Stimulated activated naive CD8-positive, alpha-beta T cell treated with anti-CD3 and anti-CD28 coated beads, Interleukin-15, Interleukin-2, amounts not matched to agents 100 U/mL and 50 U/mL, for 24 hours (primary cell): ENCODE results near the gene TVP23A.
"Not testable (repeated sequence)": the region's sequence is repeated elsewhere in the genome, so short reads cannot be mapped to it uniquely, and the experiment has no call there.

ENCODE experiments used
- ATAC-seq: fragments of 150-1000 bp; cut with Tn5 transposase; one replicate; pipeline ENCODE4 v1.10.0; 2021
- DNase-seq: peaks from one replicate; pipeline ENCODE4 v3.0.0; 2021

Gene TVP23A

DNA sequence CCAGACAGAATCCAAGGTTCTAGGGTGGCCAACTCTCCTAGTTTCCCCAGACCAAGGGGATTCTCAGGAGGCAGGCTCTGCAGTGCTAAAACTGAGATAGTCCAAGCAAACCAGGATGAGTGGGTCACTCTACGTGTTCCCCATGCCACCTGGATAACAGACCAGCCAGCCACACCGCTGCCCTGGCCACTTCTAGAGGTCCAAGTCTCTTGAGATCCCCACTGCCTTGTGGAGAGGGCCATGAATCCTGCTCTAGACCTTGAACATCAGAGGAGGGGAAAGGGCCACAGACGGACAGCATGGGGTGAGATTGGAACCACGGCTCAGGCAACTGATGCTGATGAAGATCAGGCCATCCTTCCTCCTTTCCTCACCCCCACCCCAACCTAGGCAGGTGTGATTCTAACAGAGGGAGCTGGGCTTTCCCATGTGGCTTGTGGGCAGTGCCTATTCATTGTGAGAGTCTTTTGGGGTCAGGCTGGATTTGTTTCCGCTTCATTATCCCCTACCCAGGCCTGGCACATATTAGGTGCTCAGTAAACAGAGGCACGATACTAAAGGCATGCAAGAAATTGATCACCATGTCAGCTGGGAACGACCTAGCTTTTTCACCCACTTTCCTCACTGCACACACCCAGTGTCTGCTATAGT is 16.8 kb upstream of the TVP23A start:
- ATAC-seq = peak; percentile 64
- peak; percentile 53 for DNase-seq

DNA sequence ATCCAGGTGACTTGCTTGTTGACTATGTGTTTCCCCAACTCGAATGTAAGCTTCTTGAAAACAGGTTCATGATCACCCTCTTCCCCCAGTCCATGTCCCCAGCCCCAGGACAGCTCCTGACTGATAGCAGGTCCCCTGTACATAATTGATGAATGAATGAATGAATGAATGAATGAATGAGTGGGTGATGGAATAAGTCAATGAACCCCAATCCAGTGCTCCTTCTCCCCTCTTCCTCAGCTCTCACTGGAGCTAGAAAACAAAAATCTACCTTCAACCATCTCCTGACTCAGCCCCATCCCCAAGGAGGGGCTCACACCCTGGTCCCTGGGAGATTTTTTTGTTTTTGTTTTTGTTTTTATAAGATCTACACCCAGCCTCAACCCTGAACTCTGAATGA is 16.2 kb upstream of the TVP23A start:
- no peak for ATAC-seq
- no peak for DNase-seq

DNA sequence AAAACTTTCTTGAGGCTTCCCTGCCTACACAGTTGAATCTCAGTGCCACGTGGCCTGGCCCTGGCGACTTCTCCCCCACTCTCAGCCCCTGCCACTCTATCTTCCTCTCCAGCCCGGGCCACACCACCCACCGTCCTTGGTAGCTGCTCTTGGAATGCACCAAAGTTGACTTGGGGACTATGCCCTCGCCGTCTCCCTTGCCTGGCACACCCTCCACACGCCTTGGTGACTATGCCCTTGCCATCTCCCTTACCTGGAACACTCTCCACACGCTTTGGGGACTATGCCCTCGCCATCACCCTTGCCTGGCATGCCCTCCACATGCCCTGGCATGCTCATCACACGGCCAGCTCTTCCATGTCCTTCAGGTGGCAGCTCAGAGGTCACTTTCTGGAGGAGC is 15.5 kb upstream of the TVP23A start:
- DNase-seq (no peak), ATAC-seq (no peak)

DNA sequence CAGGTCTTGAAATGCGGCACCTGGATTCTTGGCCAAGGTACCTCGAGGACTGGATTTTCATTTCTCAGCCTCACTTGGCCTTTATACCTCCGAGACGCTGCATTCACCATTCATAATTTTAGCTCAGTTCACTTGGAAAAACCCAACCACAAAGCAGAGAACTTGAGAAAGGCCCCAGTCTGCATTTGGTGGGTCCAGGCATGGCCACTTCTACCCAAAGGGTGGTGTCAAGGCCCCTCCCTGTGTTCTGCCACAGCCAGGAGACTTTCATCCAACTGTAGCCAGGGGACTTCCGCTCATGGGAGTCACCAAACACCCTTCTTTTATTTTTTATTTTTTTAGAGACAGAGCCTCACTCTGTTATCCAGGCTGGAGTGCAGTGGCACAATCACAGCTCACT is 14.7 kb upstream of the TVP23A start:
- ATAC-seq (no peak), DNase-seq (no peak)

GRCh38 chr16:10831894-10832886 is 13.6 kb upstream of the TVP23A start:
- no peak for DNase-seq

GRCh38 chr16:10830240-10830639 is 11.6 kb upstream of the TVP23A start:
- not testable (repeated sequence) for ATAC-seq, DNase-seq

More at GRCh38 chr16:10831894-10832886, 13.6 kb upstream of the TVP23A start:
- ATAC-seq = no peak

DNA sequence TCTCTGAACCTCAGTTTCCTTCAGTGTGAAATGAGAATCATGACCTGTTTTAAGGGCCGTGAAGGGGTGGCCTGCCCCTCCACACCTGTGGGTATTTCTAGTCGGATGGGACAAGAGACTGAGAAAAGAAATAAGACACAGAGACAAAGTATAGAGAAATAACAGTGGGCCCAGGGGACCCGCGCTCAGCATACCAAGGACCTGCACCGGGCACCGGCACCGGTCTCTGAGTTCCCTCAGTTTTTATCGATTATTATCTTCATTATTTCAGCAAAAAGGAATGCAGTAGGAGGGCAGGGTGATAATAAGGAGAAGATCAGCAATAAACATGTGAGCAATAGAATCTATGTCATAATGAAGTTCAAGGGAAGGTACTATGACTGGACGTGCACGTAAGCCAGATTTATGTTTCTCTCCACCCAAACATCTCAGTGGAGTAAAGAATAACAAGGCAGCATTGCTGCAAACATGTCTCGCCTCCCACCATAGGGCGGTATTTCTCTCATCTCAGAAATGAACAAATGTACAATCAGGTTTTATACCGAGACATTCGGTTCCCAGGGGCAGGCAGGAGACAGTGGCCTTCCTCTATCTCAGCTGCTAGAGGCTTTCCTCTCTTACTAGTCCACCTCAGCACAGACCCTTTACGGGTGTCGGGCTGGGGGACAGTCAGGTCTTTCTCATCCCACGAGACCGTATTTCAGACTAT is 10.9 kb upstream of the TVP23A start:
- not testable (repeated sequence) for DNase-seq

DNA sequence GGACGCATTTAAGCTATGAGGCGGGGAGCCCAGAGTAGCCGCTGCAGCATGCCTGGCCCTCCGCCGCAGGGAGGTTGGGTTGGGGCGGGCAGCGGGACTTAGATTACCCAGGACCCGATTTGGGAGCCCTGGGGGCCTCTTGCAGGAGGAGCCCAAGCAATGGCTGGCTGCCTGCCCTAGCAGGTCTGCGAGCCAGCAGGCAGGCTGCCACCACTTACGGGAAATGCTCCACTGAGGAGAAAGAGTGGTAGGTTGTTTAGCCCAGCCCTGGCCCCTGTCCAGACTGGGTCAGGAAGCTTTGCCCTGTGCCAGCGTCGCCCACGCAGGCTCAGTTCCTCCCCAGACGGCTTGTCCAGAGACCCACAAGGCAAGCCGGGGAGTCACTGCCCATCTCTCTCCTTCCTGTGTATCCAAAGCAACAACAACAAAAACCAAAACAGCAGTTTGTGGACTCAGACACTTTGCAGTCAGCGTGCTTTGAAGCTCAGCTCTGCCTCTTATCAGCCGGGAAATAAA is 10.3 kb upstream of the TVP23A start:
- DNase-seq (no peak), ATAC-seq (no peak)

More for the DNA sequence above, 10.9 kb upstream of the TVP23A start:
- not testable (repeated sequence) for ATAC-seq

- no peak for DNase-seq
- no peak for ATAC-seq
These were observed 9.2 kb upstream of the TVP23A start for GRCh38 chr16:10827691-10828341.

DNA sequence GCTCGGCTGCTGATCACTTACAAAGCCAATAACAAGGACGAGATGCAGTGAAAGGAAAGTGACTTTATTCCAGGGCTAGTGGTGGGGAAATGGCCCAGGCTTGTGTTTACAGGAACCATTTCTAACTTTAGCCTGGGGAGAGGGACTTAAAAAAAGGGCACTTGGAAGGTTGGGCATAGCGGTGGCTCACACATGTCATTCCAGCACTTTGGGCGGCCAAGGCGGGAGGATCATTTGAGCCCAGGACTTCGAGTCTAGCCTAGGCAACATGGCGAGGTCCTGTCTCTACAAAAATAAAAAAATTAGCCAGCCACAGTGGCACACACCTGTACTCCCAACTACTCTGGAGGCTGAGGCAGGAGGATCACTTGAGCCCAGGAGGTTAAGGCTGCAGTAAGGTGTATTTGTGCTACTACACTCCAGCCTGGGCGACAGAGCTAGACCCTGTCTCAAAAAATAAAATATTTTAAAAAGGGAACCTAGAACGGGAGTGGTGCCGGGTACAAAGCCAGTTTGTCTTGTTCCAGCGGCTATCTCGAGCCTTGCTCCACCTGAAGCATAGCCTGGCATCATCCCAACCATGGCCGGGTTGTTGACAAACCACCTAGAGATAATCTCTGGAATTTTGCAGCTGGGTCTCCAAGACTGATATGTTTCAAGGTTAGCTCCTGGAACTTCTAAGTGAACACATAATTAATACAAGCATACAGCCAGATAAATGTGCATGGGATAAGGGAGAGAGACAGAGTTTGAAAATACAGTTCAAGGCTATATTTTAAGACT is 5.7 kb upstream of the TVP23A start:
- no peak for ATAC-seq
- DNase-seq = no peak

DNA sequence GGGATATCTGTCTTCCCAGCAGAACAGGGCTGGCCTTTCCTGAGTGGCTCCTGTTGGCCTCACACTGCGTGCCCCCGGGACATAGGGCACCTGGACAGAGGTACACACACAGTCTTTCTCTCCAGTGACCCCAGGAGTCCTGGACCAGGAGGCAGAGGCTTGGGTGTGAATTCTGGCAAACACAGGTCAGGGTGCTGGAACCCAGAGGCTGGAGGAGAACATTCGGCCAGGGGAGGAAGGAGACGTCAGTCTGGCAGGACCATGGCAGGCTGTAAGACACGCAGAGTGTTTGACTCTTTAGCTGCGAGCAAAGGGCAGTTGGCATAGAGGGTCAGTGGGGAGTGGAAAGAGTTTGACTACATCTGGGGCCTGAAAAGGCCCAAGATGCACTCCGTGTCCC is 4.1 kb upstream of the TVP23A start:
- no peak for DNase-seq
- ATAC-seq = no peak

DNA sequence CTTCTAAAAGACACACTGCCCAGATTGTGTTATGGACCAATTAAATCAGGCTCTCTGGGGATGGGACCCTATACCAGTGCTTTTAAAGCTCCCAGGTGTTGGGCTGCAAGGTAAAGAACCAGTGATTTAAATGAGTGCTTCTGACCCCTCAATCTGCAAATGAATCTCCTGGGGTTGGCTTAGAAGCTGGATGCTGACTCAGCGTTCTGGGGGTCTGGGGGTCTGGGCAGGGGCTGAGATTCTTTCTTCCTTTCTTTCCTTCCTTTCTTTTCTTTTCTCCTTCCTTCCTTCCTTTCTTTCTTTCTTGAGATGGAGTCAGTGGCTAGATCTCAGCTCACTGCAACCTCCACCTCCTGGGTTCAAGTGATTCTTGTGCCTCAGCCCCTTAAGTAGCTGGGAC is 2.0 kb upstream of the TVP23A start:
- no peak for ATAC-seq
- no peak for DNase-seq

DNA sequence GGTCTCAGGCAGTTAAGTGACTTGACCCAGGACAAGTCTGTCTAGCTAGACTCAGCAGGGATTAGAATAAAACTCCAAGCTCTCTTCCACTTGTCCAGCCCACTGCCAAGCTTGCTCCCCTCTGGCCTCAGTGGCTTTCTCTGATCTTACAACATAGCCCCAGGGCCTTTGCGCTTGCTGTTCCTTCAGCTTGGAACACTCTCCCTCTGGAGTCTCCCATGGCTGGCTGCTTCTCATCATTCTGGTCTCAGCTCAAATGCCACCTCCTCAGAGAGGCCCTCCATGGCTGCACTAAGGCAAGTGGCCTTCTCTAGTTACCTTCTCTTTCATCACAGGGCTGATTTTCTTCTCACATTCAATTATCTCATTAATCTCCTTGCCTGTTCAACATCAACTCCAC is 1.1 kb downstream of the TVP23A start:
- ATAC-seq (no peak), DNase-seq (no peak)

DNA sequence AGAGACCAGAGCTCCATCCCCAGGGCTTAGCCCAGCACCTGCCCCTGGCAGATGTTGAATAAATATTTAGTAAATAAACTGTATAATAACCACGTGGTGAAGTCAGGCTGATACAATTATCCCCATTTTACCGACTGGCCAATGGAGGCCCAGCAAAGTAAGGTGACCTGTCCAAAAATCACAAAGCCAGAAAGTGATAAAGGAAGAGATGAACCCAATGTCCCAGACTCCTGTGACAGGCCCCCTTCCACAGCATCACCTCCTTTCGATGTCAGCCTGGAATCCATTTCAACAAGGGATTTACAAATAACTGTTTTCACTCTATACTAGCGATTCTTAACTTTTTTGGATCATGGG is 5.5 kb downstream of the TVP23A start:
- no peak for DNase-seq
- no peak for ATAC-seq

DNA sequence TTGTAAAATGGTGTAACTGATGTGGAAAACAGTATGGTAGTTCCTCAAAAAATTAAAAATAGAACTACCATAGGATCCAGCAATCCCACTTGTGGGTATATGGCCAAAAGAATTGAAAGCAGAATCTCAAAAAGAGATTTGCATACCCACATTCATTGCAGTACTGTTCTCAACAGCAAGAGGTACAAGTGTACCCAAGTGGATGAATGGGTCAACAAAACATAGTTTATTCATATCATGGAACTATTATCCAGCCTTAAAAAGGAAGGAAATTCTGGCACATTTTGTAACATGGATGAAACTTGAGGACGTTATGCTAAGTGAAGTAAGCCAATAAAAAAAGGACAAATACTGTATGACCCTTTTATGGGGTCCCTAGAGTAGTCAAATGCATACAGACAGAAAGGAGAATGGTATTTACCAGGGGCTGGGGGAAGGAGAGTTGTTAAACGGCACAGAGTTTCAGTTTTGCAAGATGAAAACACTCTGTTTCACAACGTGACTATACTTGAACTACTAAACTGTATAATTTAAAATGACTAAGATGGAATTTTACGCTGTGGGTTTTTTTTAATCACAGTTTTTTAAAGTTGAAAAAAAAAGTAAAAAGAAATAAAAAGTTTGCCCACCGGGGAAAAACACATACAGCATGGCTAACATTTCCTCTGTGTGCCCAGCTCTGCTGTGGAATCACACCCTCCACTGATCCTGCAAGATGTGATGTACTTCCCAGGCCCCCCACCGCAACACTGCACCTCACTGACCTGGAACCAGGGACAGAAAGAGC is 6.1 kb downstream of the TVP23A start:
- peak; percentile 65 for ATAC-seq
- no peak for DNase-seq

DNA sequence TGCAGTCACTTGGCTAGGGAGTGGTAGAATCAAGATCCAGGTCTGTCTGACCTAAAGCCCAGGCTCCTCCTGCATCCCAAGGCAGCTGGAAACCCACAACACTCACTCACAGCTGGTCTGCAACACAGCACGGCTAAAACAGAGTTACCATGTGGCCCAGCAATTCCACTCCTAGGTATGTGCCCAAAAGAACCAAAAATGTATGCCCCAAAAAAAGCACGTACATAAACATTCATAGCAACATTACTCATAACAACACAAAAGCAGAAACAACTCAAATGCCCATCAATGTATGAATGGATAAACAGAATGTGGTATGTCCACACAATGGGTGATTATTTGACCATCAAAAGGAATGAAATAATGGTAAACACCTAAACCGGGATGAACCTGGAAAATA is 8.9 kb downstream of the TVP23A start:
- ATAC-seq = no peak
- no peak for DNase-seq

DNA sequence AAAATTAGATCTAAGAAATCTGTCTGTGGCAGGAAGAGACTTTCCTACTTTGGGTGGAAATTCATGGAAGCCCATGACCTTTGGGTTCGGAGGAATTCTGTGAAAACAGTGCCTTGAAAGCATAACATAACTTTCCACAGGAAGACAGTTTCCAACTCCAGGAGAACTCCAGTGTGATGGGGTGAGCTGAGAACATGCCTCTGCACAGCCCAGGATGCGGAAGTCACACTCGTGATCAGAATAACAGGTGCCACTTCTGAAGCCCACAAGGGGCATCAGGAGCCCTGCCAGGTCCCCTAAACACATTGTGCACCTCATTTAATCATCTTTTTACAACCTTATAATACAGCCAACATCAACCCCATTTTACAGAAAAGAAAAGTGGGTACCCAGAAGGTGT is 9.7 kb downstream of the TVP23A start:
- ATAC-seq (no peak), DNase-seq (no peak)

DNA sequence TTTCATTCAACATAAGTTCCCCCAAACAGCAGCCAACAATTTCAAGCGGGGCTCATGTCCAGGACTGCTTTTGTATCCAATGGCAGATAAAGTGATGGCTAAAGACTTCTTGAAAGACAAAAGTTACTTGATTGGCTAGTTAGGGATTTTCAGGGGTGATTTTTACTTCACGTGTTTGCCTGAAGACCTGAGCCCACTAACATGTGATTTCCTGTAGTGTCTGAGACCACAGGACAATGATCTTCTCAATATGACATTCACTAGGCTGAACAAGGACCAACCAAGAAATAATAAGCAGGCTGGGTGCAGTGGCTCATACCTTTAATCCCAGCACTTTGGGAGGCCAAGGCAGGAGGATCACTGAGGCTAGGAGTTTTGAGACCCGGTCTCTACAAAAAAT is 10.4 kb downstream of the TVP23A start:
- ATAC-seq (no peak), DNase-seq (no peak)

- ATAC-seq (no peak), DNase-seq (no peak)
These were observed 11.9 kb downstream of the TVP23A start for GRCh38 chr16:10806698-10807097.

GRCh38 chr16:10805334-10805733 is 13.3 kb downstream of the TVP23A start:
- ATAC-seq = no peak
- no peak for DNase-seq
